PFSK-1 (cell line): ENCODE results near the gene SPOCK3.

ENCODE experiments used
- FOXP2 ChIP-seq: optimal IDR thresholded peaks from 2 replicates; pipeline ENCODE3; 2011; ENCODE audit warnings: borderline replicate concordance, control low read depth, inconsistent platforms; ENCODE audit not compliant: insufficient read depth; ENCODE audit errors: extremely low read length, extremely low read depth
- POLR2AphosphoS5 ChIP-seq: IDR thresholded peaks from 2 replicates; pipeline ENCODE4 v1.6.1; 2012; ENCODE audit warnings: low read depth, mild to moderate bottlenecking, control low read depth, low read length, moderate library complexity
- SIN3A ChIP-seq: IDR thresholded peaks from 2 replicates; pipeline ENCODE4 v1.6.1; 2012; ENCODE audit warnings: mild to moderate bottlenecking, low read length, moderate library complexity, borderline replicate concordance; ENCODE audit not compliant: insufficient read depth
- TAF1 ChIP-seq: IDR thresholded peaks from 2 replicates; pipeline ENCODE4 v1.6.1; 2012; ENCODE audit warnings: low read length, control low read depth, borderline replicate concordance; ENCODE audit not compliant: insufficient read depth
- TF ChIP-seq, protein P1 (sequence below), 2 experiments: IDR thresholded peaks; 2 replicates each; pipeline versions ENCODE4 v1.6.1 to v1.8.0; 2011 to 2012; ENCODE audit warnings: low read depth in 2 of 2, low read length in 2 of 2, control low read depth in 1 of 2, inconsistent platforms in 1 of 2, mild to moderate bottlenecking in 1 of 2, moderate library complexity in 1 of 2; ENCODE audit not compliant: insufficient read depth in 1 of 2

The SPOCK3 gene

GRCh38 chr4:167222099-167222498, 12.2 kb downstream of the SPOCK3 start:
- TF ChIP-seq TAF1 (no peak), FOXP2 (no peak), POLR2AphosphoS5 (no peak), SIN3A (no peak)
- TF ChIP-seq, protein P1, sequence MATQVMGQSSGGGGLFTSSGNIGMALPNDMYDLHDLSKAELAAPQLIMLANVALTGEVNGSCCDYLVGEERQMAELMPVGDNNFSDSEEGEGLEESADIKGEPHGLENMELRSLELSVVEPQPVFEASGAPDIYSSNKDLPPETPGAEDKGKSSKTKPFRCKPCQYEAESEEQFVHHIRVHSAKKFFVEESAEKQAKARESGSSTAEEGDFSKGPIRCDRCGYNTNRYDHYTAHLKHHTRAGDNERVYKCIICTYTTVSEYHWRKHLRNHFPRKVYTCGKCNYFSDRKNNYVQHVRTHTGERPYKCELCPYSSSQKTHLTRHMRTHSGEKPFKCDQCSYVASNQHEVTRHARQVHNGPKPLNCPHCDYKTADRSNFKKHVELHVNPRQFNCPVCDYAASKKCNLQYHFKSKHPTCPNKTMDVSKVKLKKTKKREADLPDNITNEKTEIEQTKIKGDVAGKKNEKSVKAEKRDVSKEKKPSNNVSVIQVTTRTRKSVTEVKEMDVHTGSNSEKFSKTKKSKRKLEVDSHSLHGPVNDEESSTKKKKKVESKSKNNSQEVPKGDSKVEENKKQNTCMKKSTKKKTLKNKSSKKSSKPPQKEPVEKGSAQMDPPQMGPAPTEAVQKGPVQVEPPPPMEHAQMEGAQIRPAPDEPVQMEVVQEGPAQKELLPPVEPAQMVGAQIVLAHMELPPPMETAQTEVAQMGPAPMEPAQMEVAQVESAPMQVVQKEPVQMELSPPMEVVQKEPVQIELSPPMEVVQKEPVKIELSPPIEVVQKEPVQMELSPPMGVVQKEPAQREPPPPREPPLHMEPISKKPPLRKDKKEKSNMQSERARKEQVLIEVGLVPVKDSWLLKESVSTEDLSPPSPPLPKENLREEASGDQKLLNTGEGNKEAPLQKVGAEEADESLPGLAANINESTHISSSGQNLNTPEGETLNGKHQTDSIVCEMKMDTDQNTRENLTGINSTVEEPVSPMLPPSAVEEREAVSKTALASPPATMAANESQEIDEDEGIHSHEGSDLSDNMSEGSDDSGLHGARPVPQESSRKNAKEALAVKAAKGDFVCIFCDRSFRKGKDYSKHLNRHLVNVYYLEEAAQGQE (IDR thresholded peaks at IDR 0.05; ENCODE audit: insufficient read depth in 1 of 2, low read depth in 2 of 2, low read length in 2 of 2): no peak

- no peak for TF ChIP-seq SIN3A
- TF ChIP-seq FOXP2: no peak
- TF ChIP-seq TAF1: no peak
- TF ChIP-seq, protein P1 (IDR thresholded peaks at IDR 0.05; ENCODE audit: insufficient read depth in 1 of 2, low read depth in 2 of 2, low read length in 2 of 2): no peak
- TF ChIP-seq POLR2AphosphoS5: no peak
Measured at GRCh38 chr4:167221084-167221483, 13.2 kb downstream of the SPOCK3 start.

DNA sequence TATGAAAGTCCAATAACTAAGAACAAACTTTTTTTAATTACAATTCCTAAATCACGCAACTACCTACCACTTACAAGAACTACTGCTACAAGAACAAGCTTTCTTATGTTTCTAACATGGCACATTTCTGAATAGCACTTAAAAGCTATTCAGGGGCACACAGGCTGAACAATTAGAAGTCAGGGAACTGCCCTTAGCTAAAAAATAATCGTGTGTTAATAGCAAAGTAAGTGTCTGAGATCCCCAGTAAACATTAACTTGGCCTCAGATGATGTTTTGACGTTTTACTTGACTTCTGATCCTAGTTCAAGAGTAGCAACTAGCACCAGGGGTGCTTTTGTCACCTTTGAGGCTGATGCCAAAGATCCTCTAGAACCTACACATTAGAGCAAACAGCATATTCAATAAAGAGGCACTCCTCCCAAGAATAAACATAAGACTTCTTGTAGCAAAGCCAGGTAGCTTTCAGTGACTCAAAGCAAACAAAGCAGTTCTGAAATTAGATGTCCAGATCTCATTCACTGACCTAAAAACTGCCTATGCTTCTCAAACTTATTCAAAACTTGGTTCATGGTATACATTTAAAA, 16.2 kb downstream of the SPOCK3 start:
- TF ChIP-seq TAF1 (no peak), FOXP2 (no peak), SIN3A (no peak), POLR2AphosphoS5 (no peak)
- TF ChIP-seq, protein P1 (IDR thresholded peaks at IDR 0.05; ENCODE audit: insufficient read depth in 1 of 2, low read depth in 2 of 2, low read length in 2 of 2): no peak

DNA sequence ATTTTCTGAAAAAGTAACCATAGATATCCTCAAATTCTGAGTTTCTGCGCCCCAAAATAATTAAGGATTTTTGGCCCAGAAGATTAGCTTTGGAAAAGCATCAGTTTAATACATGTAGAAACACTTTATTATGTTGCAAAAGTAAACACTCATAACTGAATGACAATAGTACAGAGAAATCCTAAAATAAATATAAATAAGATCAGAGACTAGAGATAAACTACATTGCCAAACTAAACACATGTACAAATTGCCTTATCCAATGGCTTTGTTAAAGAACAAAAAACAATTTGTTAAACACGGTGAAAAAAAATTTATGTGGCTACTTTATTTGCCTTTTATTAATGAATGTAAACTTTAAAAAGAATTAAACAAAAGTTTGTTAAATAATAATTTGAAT, 17.5 kb downstream of the SPOCK3 start:
- TF ChIP-seq SIN3A (no peak), TAF1 (no peak), POLR2AphosphoS5 (no peak)

DNA sequence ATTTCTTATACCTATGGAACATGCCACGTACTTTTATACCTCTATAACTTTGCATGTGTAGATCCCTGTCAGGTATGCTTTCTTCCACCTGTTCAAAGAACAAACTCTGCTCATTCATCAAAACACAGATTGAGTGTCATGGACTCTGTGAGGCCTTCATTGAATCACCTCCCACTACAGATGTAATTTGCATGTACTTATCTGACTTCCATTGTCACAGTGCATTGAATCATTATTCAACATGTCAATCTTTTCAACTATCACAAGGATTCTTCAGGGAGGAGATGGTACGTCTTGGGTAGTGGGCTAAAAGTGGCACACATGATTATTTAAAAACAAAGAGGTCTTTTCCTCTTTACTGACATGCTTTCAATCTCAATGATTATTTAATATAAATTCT, 24.1 kb downstream of the SPOCK3 start:
- TF ChIP-seq TAF1 (no peak), POLR2AphosphoS5 (no peak), SIN3A (no peak), FOXP2 (no peak)
- TF ChIP-seq, protein P1 (IDR thresholded peaks at IDR 0.05; ENCODE audit: insufficient read depth in 1 of 2, low read depth in 2 of 2, low read length in 2 of 2): no peak
